ENCODE measurements around the gene LRCH4. TPM values are rescaled to one million over a fixed set of nuclear protein-coding genes. Genes with fewer than 3 reads are reported as not detected.

The LRCH4 gene
- total RNA-seq, 2 experiments from 2014 or later: 70.3 to 71.7 TPM

DNA sequence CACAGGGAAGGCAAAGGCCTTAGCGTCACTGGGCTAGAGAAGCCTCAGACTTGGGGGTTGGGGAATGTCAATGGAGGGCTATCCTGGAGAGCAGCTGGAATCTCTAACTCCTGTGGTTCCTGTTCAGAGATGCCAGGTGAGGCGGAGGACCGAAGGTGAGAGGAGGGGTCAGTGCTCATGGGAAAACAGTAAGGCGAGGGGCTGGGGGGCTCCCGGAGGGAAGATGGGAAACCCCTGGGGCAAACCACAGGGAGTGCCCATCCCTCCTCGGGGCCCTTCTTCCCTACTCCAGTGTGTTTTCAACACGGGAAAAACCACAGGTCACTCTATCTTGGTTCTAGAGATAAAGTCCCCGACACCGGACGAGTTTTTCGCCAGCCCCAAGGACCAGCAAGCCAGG lies 3.3 kb downstream of the LRCH4 start:
- POLR2A ChIA-PET: interaction anchor here (1.4 kb wide), 1 partner anchor 44 kb away, joined by 3 read pairs; the partner anchor contains the start of gene AGFG2
- Mint-ChIP-seq H3K9me3 (ENCODE audit: low read depth) (no peaks in the 10 kb centered on the region), H3K4me3 (peak overlapping the region; percentile 78), H3K4me1 (peaks cover 29% of the 10 kb centered on the region), H3K27ac (peak overlapping the region; percentile 92), H3K27me3 (no peaks in the 10 kb centered on the region), H3K36me3 (ENCODE audit: low read depth) (peaks cover 10% of the 10 kb centered on the region)
- ATAC-seq (no peak), DNase-seq (no peak)
- CTCF ChIA-PET: interaction anchor here (1.6 to 3.9 kb wide), 3 partner anchors 50 to 123 kb away, joined by 5 to 18 read pairs (median 14); partner anchors contain the start of gene POP7
- intact Hi-C loops (cut with DNase I, micrococcal nuclease): loop anchor here in 1 of 2 experiments (2.0 to 5.0 kb wide), 2 partner anchors 14 to 45 kb away; no protein-coding TSS in a partner anchor

- Mint-ChIP-seq H3K4me1 (peaks cover 29% of the 10 kb centered on the region), H3K9me3 (ENCODE audit: low read depth) (no peaks in the 10 kb centered on the region), H3K27me3 (no peaks in the 10 kb centered on the region), H3K27ac (peak overlapping the region; percentile 92), H3K36me3 (ENCODE audit: low read depth) (peaks cover 10% of the 10 kb centered on the region), H3K4me3 (peak overlapping the region; percentile 11)
- ChIA-PET POLR2A (no interaction called here), CTCF (interaction anchor here (1.5 kb wide), 1 partner anchor 23 kb away, joined by 4 read pairs; no protein-coding TSS in a partner anchor)
- DNase-seq (no peak), ATAC-seq (no peak)
- intact Hi-C loops (cut with DNase I, micrococcal nuclease): loop anchor here in 1 of 2 experiments (2.0 to 5.0 kb wide), 2 partner anchors 13 to 45 kb away; no protein-coding TSS in a partner anchor
These were observed 3.8 kb downstream of the LRCH4 start for GRCh38 chr7:100582041-100582579.

GRCh38 chr7:100580466-100581283 lies 5.3 kb downstream of the LRCH4 start:
- POLR2A ChIA-PET: no interaction called here

GRCh38 chr7:100578246-100579183 lies 7.4 kb downstream of the LRCH4 start:
- H3K4me3 Mint-ChIP-seq: no peak overlapping the region
- ATAC-seq: no peak
- DNase-seq: no peak
- no peaks in the 10 kb centered on the region for H3K9me3 Mint-ChIP-seq (ENCODE audit: low read depth)
- ChIA-PET POLR2A (no interaction called here), CTCF (no interaction called here)
- H3K4me1 Mint-ChIP-seq: peaks cover 18% of the 10 kb centered on the region
- H3K27ac Mint-ChIP-seq: no peak overlapping the region
- intact Hi-C loops (cut with DNase I, micrococcal nuclease): no loop called here
- H3K27me3 Mint-ChIP-seq: no peaks in the 10 kb centered on the region
- H3K36me3 Mint-ChIP-seq (ENCODE audit: low read depth): peaks cover 22% of the 10 kb centered on the region

More at GRCh38 chr7:100580466-100581283, 5.3 kb downstream of the LRCH4 start:
- ATAC-seq (no peak), DNase-seq (no peak)
- peaks cover 29% of the 10 kb centered on the region for H3K4me1 Mint-ChIP-seq
- no peak overlapping the region for H3K27ac Mint-ChIP-seq
- CTCF ChIA-PET: interaction anchor here (1.5 kb wide), 1 partner anchor 21 kb away, joined by 4 read pairs; no protein-coding TSS in a partner anchor
- peaks cover 16% of the 10 kb centered on the region for H3K36me3 Mint-ChIP-seq (ENCODE audit: low read depth)
- H3K4me3 Mint-ChIP-seq: no peak overlapping the region
- H3K9me3 Mint-ChIP-seq (ENCODE audit: low read depth): no peaks in the 10 kb centered on the region
- no peaks in the 10 kb centered on the region for H3K27me3 Mint-ChIP-seq
- intact Hi-C loops (cut with DNase I, micrococcal nuclease): loop anchor here in 1 of 2 experiments (5.0 kb wide), 1 partner anchor 47 kb away; no protein-coding TSS in a partner anchor

GRCh38 chr7:100577507-100577906 lies 8.4 kb downstream of the LRCH4 start:
- no peaks in the 10 kb centered on the region for H3K27me3 Mint-ChIP-seq
- ChIA-PET CTCF (interaction anchor here (0.8 kb wide), 1 partner anchor 95 kb away, joined by 3 read pairs; no protein-coding TSS in a partner anchor), POLR2A (no interaction called here)
- H3K27ac Mint-ChIP-seq: no peak overlapping the region
- H3K36me3 Mint-ChIP-seq (ENCODE audit: low read depth): peaks cover 21% of the 10 kb centered on the region
- ATAC-seq (no peak), DNase-seq (no peak)
- H3K9me3 Mint-ChIP-seq (ENCODE audit: low read depth): no peaks in the 10 kb centered on the region
- no peak overlapping the region for H3K4me3 Mint-ChIP-seq
- intact Hi-C loops (cut with DNase I, micrococcal nuclease): no loop called here
- peaks cover 9% of the 10 kb centered on the region for H3K4me1 Mint-ChIP-seq

DNA sequence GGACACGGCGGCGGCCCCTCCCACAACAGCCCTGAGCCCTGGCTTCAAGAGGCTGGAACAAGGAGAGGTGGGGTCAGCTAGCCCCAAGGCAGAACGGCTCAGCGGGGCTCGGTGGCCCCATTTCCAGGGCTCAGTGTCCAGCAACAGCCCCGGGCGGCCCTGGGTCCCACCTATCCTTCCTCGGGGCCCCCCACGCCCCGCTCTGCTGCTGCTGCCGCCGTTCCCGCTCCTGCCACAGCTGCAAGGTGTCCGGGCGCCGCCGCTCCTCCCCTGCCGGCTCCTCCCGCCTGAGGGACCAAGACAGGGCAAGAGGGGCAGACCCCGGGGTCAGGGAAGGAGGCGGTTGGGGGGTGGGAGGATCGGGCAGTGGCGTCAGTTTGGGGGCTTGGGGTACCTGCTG lies 8.8 kb downstream of the LRCH4 start:
- no peaks in the 10 kb centered on the region for H3K9me3 Mint-ChIP-seq (ENCODE audit: low read depth)
- CTCF ChIA-PET: interaction anchor here (0.8 kb wide), 1 partner anchor 95 kb away, joined by 3 read pairs; no protein-coding TSS in a partner anchor

GRCh38 chr7:100576384-100576993 lies 9.4 kb downstream of the LRCH4 start:
- no peak overlapping the region for H3K4me3 Mint-ChIP-seq
- intact Hi-C loops (cut with DNase I, micrococcal nuclease): no loop called here
- CTCF ChIA-PET: no interaction called here
- no peak for DNase-seq
- peaks cover 10% of the 10 kb centered on the region for H3K4me1 Mint-ChIP-seq
- ATAC-seq: no peak
- POLR2A ChIA-PET: no interaction called here
- no peak overlapping the region for H3K27ac Mint-ChIP-seq
- peaks cover 25% of the 10 kb centered on the region for H3K36me3 Mint-ChIP-seq (ENCODE audit: low read depth)
- no peaks in the 10 kb centered on the region for H3K27me3 Mint-ChIP-seq
- H3K9me3 Mint-ChIP-seq (ENCODE audit: low read depth): no peaks in the 10 kb centered on the region

More for the DNA sequence above, 8.8 kb downstream of the LRCH4 start:
- no peaks in the 10 kb centered on the region for H3K27me3 Mint-ChIP-seq
- no peak overlapping the region for H3K4me3 Mint-ChIP-seq
- intact Hi-C loops (cut with DNase I, micrococcal nuclease): no loop called here
- DNase-seq: no peak
- no peak for ATAC-seq
- peaks cover 6% of the 10 kb centered on the region for H3K4me1 Mint-ChIP-seq
- POLR2A ChIA-PET: no interaction called here
- peaks cover 20% of the 10 kb centered on the region for H3K36me3 Mint-ChIP-seq (ENCODE audit: low read depth)
- no peak overlapping the region for H3K27ac Mint-ChIP-seq

DNA sequence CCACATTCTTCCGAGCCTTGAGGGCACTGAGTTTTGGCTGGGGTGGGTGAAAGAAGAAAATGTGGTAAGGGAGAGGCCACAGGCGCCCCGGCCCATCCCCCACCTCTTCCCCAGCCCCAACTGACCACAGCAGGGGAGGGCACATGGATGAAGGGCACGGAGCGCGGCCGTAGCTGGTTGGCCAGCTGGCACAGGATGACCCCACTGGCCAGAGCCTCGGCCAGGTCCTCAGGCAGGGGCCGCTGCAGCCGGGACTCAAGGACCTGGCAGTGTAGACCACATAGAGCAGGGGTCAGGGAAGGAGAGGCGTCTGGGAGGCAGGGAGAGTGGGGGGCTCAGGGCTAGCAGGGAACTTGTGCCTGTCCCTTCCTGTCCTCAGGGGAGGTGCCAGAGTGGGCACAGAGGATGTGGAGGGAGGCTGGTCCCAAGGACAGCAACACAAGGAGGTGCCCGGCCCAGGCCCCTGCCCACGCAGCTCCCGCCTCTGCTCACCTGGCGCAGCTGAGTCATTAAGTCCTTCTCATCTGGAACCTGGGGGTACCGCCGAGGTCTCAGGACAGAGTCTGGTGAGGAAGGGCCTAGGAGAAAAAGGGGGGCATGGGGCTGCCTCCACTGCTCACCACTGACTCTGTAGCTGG lies 10.1 kb downstream of the LRCH4 start:
- no peak for ATAC-seq
- no peaks in the 10 kb centered on the region for H3K9me3 Mint-ChIP-seq (ENCODE audit: low read depth)
- intact Hi-C loops (cut with DNase I, micrococcal nuclease): no loop called here
- no peaks in the 10 kb centered on the region for H3K27me3 Mint-ChIP-seq
- POLR2A ChIA-PET: no interaction called here
- H3K36me3 Mint-ChIP-seq (ENCODE audit: low read depth): peaks cover 22% of the 10 kb centered on the region
- no peak overlapping the region for H3K27ac Mint-ChIP-seq
- CTCF ChIA-PET: no interaction called here
- H3K4me1 Mint-ChIP-seq: peaks cover 9% of the 10 kb centered on the region
- no peak overlapping the region for H3K4me3 Mint-ChIP-seq
- DNase-seq: no peak

GRCh38 chr7:100575206-100575631 lies 10.7 kb downstream of the LRCH4 start:
- intact Hi-C loops (cut with DNase I, micrococcal nuclease): no loop called here
- no peak overlapping the region for H3K27ac Mint-ChIP-seq
- ChIA-PET CTCF (no interaction called here), POLR2A (no interaction called here)
- DNase-seq (no peak), ATAC-seq (no peak)
- peaks cover 22% of the 10 kb centered on the region for H3K36me3 Mint-ChIP-seq (ENCODE audit: low read depth)
- no peaks in the 10 kb centered on the region for H3K9me3 Mint-ChIP-seq (ENCODE audit: low read depth)
- H3K27me3 Mint-ChIP-seq: no peaks in the 10 kb centered on the region
- H3K4me1 Mint-ChIP-seq: peaks cover 13% of the 10 kb centered on the region
- H3K4me3 Mint-ChIP-seq: no peak overlapping the region

DNA sequence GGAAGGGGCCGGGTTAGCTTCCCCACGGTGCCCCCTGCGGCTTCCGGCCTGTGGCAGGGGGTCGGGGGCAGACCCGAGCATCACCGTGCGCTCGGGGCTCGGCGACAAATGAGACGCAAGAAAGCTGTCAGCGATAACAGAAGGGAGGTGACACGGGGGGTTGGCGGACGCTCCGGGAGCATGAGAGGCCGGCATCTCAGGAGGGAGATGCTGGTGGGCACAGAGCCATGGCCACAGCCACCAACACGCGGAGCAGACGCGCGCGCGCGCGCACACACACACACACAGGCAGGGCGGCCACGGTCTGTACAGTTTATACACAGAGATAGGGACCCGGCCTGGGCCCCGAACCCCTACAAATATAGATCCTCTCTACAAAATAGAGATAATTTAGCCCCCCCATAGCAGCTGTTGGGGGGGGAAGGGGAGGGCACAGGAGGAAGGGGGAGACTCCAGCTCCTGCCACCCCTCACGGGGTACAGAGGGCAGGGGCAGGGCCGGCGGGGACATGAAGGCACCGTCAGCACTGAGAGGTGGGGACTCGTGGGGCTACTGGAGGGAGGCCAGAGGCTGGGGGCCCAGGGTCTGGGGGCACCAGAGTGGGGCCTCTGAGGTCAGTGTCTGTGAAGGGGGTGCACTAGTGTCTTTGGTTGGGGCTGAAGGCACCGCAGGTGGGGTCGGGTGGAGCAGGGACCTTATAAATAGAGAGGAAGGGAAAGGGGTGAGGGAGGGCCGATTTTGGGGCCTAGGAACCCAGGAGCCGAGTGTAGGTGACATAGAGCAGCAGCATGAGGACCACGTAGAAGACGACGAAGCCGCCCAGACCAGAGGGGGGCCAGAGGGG lies 11.3 kb downstream of the LRCH4 start:
- no peak for DNase-seq
- Mint-ChIP-seq H3K27me3 (no peaks in the 10 kb centered on the region), H3K36me3 (ENCODE audit: low read depth) (peaks cover 20% of the 10 kb centered on the region), H3K4me1 (peaks cover 17% of the 10 kb centered on the region), H3K27ac (no peak overlapping the region), H3K9me3 (ENCODE audit: low read depth) (no peaks in the 10 kb centered on the region), H3K4me3 (no peak overlapping the region)
- intact Hi-C loops (cut with DNase I, micrococcal nuclease): no loop called here
- ChIA-PET POLR2A (no interaction called here), CTCF (no interaction called here)
- no peak for ATAC-seq

Measured in activated CD4-positive, alpha-beta T cell treated with anti-CD3 and anti-CD28 coated beads for 36 hours (primary cell).